ENCODE results near the gene SASH3.

Gene SASH3

DNA sequence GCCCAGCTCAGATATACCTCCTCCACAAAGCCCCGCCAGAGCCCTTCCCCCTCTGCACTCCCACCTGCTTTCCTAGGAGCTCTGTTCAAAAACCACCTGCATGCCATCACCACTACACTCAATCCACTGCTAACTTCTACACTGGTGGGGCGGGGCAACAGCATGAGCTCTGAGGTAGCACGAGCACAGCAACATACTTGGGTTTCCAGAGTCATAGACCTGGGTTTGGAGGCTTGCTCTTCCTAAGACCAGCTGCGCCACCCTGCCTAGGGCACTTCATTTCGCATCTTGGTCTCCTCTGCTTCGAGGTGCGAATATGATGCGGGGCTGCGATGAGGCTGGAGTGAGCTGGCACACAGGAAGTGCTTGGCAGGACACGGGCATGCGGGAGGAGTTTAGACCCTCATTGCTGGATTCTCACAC, 3.6 kb downstream of the SASH3 start:
- no peak for DNase-seq (ENCODE audit: low read depth in 2 of 2)

DNA sequence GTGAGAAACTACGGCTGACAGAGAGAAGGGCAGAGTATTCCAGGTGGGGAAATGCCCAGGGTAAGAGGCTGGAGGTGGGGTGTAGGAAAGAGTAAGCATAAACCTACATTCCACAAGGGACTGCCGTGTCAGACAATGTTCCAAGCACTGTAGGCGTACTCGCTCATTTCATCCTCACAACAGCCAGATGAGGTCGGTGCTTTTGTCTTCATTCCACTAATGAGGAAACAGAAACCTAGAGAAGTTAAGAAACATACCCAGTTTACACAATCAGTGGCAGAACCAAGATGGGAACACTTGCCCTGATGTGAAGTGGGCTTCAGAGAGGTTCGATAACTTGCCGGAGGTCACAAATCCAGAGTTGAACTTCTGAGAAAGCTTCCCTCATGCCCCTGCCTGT, 4.6 kb downstream of the SASH3 start:
- DNase-seq (ENCODE audit: low read depth in 2 of 2) = no peak

DNA sequence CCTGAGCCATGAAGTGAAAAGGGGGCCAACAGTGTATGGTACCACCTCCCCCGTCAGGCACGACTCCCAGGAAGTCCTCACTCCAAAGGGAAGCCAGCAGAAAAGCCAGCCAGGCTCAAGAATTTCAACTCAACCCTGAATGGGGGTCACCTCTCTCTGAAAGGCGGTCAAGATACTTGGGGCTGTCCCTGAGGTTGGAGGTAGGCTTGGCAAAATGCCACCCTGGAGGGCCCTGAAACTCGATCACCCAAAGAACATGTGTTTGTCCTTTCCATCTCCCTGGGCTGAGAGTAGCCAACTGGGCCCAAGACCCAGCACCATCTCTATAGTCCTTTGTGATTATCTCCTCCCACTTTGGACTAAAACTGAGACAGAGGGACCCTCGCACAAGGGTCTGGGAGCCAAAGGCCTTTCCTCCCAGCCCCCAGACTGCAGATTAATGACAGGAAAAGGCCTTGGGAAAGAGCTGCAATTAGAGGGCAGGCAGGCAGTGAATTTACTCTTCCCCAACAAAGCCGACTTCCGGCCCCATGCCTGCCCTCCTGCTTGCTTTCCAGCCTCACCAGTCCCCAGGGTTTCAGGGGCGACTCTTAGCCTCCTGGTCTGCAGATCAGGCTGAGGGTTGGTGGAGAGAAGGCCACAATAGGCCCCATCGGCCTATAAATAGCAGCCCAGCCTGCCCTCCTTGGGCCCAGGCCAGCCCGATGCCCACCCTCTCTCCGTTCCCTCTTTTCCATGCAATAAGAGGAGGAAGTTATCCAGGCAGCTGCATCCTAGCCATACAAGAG, 5.6 kb downstream of the SASH3 start:
- DNase-seq (ENCODE audit: low read depth in 2 of 2) = no peak

DNA sequence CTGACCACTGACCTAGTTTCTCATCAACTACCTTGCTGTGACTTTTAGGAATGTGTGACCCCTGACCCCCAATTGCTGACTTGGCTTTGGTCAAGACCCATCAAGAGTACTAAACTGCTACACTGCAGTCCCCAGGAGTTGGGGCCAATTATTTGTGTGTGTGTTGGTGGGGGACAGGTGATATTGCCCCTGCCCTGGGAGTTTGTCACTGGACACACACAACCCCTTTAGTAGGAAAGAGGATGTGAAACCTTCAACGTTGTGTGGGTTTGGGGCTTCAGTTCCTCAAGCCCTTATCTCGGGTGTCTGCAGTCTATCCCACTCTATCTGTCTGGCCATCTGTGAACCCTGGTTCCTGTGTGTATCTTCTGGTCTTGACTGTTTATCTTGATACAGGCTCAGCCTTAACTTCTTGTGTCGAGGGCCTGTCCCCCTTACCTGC, 6.5 kb downstream of the SASH3 start:
- no peak for DNase-seq (ENCODE audit: low read depth in 2 of 2)

GRCh38 chrX:129787336-129788055, 7.7 kb downstream of the SASH3 start:
- DNase-seq (ENCODE audit: low read depth in 2 of 2) = no peak

DNA sequence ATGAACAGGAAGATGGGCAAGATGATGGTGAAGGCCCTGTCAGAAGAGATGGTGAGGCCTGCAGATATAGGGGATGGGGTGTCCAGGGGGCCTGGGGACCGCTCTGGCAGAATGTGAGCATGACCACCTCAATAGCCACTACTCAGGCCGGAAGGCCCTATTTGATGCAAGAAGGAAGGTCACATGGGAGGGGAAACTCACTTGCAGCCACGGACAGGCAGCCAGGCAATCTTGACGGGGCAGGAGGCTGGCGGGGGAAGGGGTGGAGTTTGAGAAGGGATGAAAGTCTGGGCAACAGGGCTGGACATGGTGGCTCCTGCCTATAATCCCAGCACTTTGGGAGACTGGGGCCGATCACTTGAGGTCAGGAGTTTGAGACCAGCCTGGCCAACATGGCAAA, 8.8 kb downstream of the SASH3 start:
- no peak for DNase-seq (ENCODE audit: low read depth in 2 of 2)

DNA sequence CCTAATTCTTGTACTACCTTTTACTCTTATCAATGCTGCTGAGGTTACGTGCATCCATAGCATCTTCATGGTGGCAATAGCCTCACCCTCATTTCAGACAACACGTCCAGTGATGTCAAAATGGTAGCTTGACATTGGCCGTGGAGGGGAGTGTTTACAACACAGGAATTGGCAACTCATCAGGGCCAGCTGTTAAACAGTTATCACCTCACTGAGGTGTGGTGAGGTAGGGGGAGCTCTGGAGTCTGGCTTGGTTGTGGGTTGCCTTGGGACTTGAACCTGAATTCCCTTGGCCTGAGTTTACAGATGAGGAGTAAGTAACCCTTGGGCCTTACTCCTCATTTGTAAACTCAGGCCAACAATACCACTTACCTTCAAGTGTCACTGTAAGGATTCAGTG, 10.4 kb downstream of the SASH3 start:
- DNase-seq (ENCODE audit: low read depth in 2 of 2) = no peak

- DNase-seq (ENCODE audit: low read depth in 2 of 2) = no peak
Observed at GRCh38 chrX:129790808-129791207, 11.1 kb downstream of the SASH3 start.

GRCh38 chrX:129791336-129791735, 11.6 kb downstream of the SASH3 start:
- DNase-seq (ENCODE audit: low read depth in 2 of 2) = no peak

- DNase-seq (ENCODE audit: low read depth in 2 of 2) = no peak
Observed at GRCh38 chrX:129791961-129792570, 12.3 kb downstream of the SASH3 start.

- DNase-seq (ENCODE audit: low read depth in 2 of 2) = no peak
Observed at GRCh38 chrX:129792586-129793291, 13.0 kb downstream of the SASH3 start.

GRCh38 chrX:129793604-129794191, 13.9 kb downstream of the SASH3 start:
- DNase-seq (ENCODE audit: low read depth in 2 of 2) = no peak

DNA sequence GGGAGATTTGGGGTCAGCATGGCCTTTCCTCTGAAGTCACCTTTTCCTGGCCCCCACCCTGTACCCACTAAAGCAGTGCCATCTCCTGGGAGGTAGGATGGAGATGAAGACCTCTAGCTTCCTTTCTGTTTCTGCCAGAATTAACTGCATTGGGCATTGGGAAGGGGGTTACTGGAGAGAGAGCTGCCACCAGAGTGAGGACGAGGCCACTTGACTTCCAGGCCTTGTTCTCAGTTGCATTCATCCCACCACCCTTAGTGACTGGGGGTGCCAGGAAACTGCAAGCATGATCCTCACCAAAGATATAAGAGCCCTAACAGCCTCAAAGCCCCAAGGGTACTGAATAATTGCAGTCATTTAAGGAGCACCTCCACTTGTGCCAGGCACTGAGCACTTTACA, 15.8 kb downstream of the SASH3 start:
- DNase-seq (ENCODE audit: low read depth in 2 of 2) = no peak

DNA sequence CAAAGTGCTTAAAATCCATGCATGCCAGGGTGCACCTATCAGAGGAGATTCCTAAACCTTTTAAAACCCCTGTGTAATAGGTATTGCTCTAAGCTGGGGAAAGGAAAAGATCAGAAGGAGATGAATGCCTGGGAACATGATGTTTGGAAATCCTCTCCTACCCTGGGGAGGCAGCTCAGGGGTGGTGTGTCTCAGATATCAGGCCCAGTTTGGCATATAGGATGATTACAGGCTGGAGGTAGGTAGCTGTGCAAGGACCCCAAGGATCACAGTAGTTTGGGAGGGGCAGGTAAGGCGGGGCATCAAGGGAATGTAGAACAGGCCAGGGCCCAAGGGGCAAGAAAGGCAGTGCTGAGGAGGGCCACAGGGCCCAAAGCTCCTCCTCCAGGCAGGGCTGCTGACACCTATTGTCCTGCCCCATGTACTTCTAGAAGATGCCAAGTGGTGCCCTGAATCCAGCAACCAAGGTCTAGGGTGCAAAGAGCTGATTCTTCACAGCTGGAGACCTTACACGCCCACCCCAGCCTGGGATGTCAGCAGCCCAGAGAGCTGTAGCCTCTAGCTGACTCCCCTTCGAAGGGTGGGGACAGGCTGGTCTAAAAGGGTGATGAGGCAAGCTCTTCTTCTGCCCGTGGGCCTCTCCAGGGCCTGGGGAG, 17.6 kb downstream of the SASH3 start:
- DNase-seq (ENCODE audit: low read depth in 2 of 2) = no peak

- DNase-seq (ENCODE audit: low read depth in 2 of 2) = no peak
Observed at GRCh38 chrX:129798456-129798855, 18.7 kb downstream of the SASH3 start.

DNA sequence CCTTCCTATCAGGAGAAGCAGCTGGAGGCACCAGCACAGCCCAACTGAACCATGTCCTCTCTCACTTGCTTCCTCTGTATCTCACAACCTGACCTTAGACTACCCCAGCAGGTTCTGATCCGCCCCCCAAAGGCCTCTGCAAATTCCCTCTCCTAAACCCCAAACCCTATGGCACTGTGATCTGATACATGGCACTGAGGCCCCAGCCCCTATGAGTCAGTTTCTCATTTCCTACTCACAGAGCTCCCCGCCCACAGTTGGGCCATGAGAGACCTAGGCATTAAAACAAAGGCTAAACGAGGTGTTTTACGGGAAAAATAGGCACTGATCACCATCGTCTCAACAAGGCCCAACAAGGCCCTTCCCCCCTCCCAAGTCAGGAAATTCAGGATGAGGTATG, 19.1 kb downstream of the SASH3 start:
- DNase-seq (ENCODE audit: low read depth in 2 of 2) = peak in 1 of 2 experiments; percentile 34

DNA sequence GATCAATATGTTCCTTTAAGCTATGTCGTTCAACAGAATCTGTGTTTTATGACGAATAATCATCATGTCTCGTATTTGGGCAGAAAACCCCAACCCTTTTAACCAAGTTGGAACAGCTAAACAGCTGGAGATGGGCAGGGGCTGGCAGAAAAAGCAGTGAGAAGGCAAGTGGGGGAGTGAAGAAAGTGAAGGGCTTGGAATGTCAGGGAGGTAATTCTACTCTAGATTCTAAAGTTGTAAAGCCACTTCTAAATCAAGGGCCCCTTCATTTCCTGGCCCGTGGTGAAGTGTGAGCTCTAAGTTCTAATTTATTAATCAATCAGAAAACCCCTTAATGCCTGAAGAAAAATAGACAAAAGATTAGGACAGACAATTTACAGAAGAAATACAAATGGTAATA, 20.4 kb downstream of the SASH3 start:
- DNase-seq (ENCODE audit: low read depth in 2 of 2) = no peak

- no peak for DNase-seq (ENCODE audit: low read depth in 2 of 2)
Observed at GRCh38 chrX:129802863-129803262, 23.1 kb downstream of the SASH3 start.

- DNase-seq (ENCODE audit: low read depth in 2 of 2) = no peak
Observed at GRCh38 chrX:129804806-129805205, 25.1 kb downstream of the SASH3 start.

GRCh38 chrX:129808158-129808828, 28.5 kb downstream of the SASH3 start:
- no peak for DNase-seq (ENCODE audit: low read depth in 2 of 2)
